Tibial nerve (tissue), 4 donors: ENCODE measurements around the gene LINC00237. TPM values are rescaled to one million over a fixed set of nuclear protein-coding genes. Genes with fewer than 3 reads are reported as not detected.

ENCODE experiments used
- DNase-seq, 2 donors: peaks; one replicate each; pipeline ENCODE4 v3.0.0-alpha.2; 2019; ENCODE audit warnings: low spot score in 2 of 2
- H3K27ac ChIP-seq, 4 donors: fragments of 200-600 bp; sonication (generic) in 3 of 4; one replicate each; pipeline ENCODE4 v1.5.1; 2017 to 2019; ENCODE audit warnings: mild to moderate bottlenecking in 1 of 4
- H3K27me3 ChIP-seq, 2 donors: fragments of 200-600 bp; sonication (generic) in 1 of 2; one replicate each; pipeline versions ENCODE4 v1.5.1 to v1.6.0; 2017 to 2019
- H3K36me3 ChIP-seq, 3 donors: fragments of 200-600 bp; sonication (generic); one replicate each; pipeline ENCODE4 v1.5.1; 2018 to 2019
- H3K4me1 ChIP-seq, 4 donors: fragments of 200-600 bp; sonication (generic) in 3 of 4; one replicate each; pipeline ENCODE4 v1.5.1; 2017 to 2019
- H3K4me3 ChIP-seq, 4 donors: fragments of 200-600 bp; sonication (generic) in 3 of 4; one replicate each; pipeline ENCODE4 v1.5.1; 2017 to 2019; ENCODE audit warnings: mild to moderate bottlenecking in 1 of 4, moderate library complexity in 1 of 4
- H3K9me3 ChIP-seq, 4 donors: fragments of 200-600 bp; sonication (generic) in 3 of 4; one replicate each; pipeline ENCODE4 v1.5.1; 2017 to 2019
- EP300 ChIP-seq, 2 donors: sonication (generic); formaldehyde crosslinking; IDR thresholded peaks; one replicate each; pipeline ENCODE4 v1.6.1; 2017; ENCODE audit warnings: antibody characterized with exemption in 2 of 2, mild to moderate bottlenecking in 1 of 2
- POLR2A ChIP-seq, 2 donors: fragments of 450-650 bp; IDR thresholded peaks; one replicate each; pipeline ENCODE4 v1.6.1; 2017; ENCODE audit warnings: antibody characterized with exemption in 2 of 2, mild to moderate bottlenecking in 2 of 2, moderate library complexity in 2 of 2
- WGBS, 2 donors: methylation state at CpG; one replicate each; pipeline ENCODE4 v1.1.5; 2018; 5-methylcytosine and 5-hydroxymethylcytosine counted together
- total RNA-seq, 4 donors: library from RNA; depleted of rRNA; stranded (reverse); fragments of >200 nt; gene quantifications; one replicate each; pipeline ENCODE4 v1.1.0, GENCODE V29; 2016
- TF ChIP-seq, protein P1 (sequence below), 5 experiments: fragments of 200-600 bp in 3 of 5; fragments of 450-650 bp in 2 of 5; sonication (generic) in 3 of 5; IDR thresholded peaks; one replicate each; pipeline ENCODE4 v1.5.1; 2016 to 2019; ENCODE audit warnings: antibody characterized with exemption in 5 of 5, mild to moderate bottlenecking in 3 of 5, moderate library complexity in 2 of 5

Gene LINC00237
- not detected for total RNA-seq

DNA sequence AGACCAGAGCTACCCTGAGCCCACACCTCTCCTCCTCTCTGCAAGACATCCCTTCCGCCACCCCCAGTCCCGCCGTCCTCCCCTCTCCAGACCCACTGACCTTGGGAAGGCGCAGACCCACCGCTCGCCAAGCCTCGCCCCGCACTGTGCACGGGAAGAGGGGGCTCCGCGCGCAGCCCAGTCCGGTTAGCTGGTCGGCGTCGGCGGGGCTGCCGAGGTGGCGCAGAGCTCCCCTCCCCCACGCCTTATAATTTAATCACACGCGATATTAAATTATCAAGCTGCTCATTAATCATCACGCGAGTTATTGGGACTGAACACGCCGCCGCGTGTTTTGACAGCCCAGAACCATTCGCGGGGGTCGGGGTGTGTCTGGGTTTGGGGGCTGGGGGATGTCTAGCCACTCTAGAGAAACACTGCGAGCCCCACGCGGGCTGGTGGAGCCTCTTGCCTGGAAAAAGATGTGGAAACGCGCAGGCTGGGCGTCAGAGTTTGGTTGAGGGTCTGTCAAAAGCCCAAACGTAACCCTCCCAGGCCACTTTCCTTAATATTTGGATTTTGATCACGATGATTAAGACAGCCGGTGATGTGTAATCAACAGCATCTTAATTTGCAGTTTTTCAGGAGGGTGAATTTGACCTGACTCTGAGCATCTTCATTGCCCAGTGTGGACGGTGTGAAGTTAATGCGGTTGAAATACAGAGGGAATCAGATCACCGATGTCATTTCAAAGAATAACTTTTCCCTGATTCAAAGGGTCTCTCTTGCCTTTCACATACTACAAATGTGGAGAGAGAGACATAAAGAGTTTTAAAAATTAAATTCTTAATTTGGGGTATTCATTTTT lies at the start of gene LINC00237:
Gene LINC00237, minus strand, starts transcription at position 188 of the 847 bp plus-strand sequence.
- Histone ChIP-seq H3K27me3 (peaks cover 5 to 92% of the 10 kb centered on the region in 2 donors), H3K4me1 (peaks cover 0 to 41% (median 22%) of the 10 kb centered on the region in 4 donors), H3K4me3 (peak within 1 kb of the TSS in 1 of 4 donors; percentile 20), H3K27ac (no peak within 1 kb of the TSS), H3K36me3 (no peaks in the 10 kb centered on the region), H3K9me3 (no peaks in the 10 kb centered on the region)
- TF ChIP-seq, protein P1, sequence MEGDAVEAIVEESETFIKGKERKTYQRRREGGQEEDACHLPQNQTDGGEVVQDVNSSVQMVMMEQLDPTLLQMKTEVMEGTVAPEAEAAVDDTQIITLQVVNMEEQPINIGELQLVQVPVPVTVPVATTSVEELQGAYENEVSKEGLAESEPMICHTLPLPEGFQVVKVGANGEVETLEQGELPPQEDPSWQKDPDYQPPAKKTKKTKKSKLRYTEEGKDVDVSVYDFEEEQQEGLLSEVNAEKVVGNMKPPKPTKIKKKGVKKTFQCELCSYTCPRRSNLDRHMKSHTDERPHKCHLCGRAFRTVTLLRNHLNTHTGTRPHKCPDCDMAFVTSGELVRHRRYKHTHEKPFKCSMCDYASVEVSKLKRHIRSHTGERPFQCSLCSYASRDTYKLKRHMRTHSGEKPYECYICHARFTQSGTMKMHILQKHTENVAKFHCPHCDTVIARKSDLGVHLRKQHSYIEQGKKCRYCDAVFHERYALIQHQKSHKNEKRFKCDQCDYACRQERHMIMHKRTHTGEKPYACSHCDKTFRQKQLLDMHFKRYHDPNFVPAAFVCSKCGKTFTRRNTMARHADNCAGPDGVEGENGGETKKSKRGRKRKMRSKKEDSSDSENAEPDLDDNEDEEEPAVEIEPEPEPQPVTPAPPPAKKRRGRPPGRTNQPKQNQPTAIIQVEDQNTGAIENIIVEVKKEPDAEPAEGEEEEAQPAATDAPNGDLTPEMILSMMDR (IDR thresholded peaks at IDR 0.05), result no peak
- TF ChIP-seq POLR2A (IDR thresholded peaks at IDR 0.05), result no peak
- no peak for TF ChIP-seq EP300 (IDR thresholded peaks at IDR 0.05)
- 7 to 8% methylated on average over 40 to 43 of the region's 43 CpGs for WGBS, 2 donors
- no peak for DNase-seq

DNA sequence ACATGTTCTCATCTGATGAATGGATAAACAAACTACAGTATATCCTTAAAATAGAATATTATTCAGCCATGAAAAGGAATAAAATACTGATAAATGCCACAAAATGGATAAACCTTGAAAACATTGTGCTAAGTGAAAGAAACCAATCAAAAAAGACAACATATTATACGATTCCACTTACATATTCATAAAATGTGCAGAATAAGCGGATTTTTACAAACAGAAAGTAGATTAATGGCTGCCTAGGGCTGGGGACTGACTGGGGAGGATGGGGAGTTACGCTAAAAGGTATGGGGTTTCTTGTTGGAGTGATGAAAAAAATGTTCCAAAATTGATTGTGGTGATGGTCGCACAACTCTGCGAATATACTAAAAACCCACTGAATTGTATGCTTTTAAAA lies 49.1 kb upstream of the LINC00237 start:
- no peaks in the 10 kb centered on the region for H3K4me1 ChIP-seq
- 97 to 98% methylated on average over 5 of the region's 5 CpGs for WGBS, 2 donors
- no peaks in the 10 kb centered on the region for H3K9me3 ChIP-seq
- no peaks in the 10 kb centered on the region for H3K27me3 ChIP-seq
- no peak for DNase-seq
- H3K36me3 ChIP-seq, result peaks cover 0 to 13% (median 0%) of the 10 kb centered on the region in 3 donors
- H3K4me3 ChIP-seq, result no peak overlapping the region
- H3K27ac ChIP-seq, result no peak overlapping the region
- no peak for TF ChIP-seq POLR2A (IDR thresholded peaks at IDR 0.05)
- TF ChIP-seq, protein P1 (IDR thresholded peaks at IDR 0.05), result no peak
- no peak for TF ChIP-seq EP300 (IDR thresholded peaks at IDR 0.05)

- H3K4me3 ChIP-seq, result no peak overlapping the region
- H3K36me3 ChIP-seq, result peaks cover 0 to 14% (median 0%) of the 10 kb centered on the region in 3 donors
- H3K27me3 ChIP-seq, result no peaks in the 10 kb centered on the region
- WGBS, 2 donors, result 32 to 72% methylated on average over 2 of the region's 2 CpGs
- no peak for DNase-seq
- no peak overlapping the region for H3K27ac ChIP-seq
- no peaks in the 10 kb centered on the region for H3K9me3 ChIP-seq
- no peaks in the 10 kb centered on the region for H3K4me1 ChIP-seq
- TF ChIP-seq, protein P1 (IDR thresholded peaks at IDR 0.05), result no peak
- TF ChIP-seq POLR2A (IDR thresholded peaks at IDR 0.05), result no peak
- TF ChIP-seq EP300 (IDR thresholded peaks at IDR 0.05), result no peak
Measured at GRCh38 chr20:21154692-21155091, 48.5 kb upstream of the LINC00237 start.

DNA sequence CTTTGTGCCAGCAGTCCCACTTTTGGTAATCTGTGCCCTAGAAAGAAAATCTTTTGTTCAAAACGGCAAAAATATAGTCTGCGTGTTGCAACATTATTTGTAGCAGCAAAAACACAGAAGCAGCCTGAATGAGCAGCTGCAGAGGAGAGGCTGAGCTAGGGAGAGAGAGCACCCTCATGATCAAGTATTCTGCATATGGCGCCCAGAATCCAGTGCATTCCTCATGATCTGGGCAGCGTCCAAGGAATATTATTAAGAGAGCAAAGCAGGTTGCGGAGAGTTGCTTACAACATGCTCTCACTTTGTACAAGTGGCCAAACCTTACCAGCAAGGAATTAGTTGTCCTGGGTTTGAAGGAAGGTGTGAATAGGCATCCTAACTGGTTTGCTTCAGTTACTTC lies 45.6 kb upstream of the LINC00237 start:
- peaks cover 0 to 38% (median 7%) of the 10 kb centered on the region in 3 donors for H3K36me3 ChIP-seq
- no peak for DNase-seq
- WGBS, 2 donors, result 73 to 81% methylated on average over 5 of the region's 5 CpGs
- no peaks in the 10 kb centered on the region for H3K4me1 ChIP-seq
- no peaks in the 10 kb centered on the region for H3K27me3 ChIP-seq
- TF ChIP-seq POLR2A (IDR thresholded peaks at IDR 0.05), result no peak
- TF ChIP-seq, protein P1 (IDR thresholded peaks at IDR 0.05), result no peak
- no peak for TF ChIP-seq EP300 (IDR thresholded peaks at IDR 0.05)
- no peak overlapping the region for H3K27ac ChIP-seq
- no peak overlapping the region for H3K4me3 ChIP-seq
- H3K9me3 ChIP-seq, result no peaks in the 10 kb centered on the region

DNA sequence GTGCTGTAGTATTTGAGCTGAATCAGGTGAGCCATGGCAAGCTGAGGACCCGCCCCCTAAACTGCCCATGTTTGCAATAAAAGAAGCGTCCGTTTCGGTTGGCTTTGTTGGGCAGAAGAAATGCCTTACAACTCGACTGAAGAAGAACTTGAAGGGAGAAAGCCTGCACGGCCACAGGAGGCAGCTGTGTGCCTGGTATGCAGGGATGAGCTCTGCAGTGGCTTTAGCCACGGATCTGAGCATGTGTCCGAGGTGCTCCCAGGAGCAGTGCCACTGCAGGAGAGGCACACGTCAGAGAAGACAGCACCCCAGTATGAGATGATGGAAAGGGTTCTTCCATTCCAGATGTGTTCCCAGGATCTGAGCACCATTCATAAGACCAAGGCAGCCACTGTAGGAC lies 43.2 kb upstream of the LINC00237 start:
- no peak overlapping the region for H3K27ac ChIP-seq

More for the DNA sequence above, 43.2 kb upstream of the LINC00237 start:
- DNase-seq, result no peak
- H3K4me1 ChIP-seq, result no peaks in the 10 kb centered on the region
- no peak for TF ChIP-seq EP300 (IDR thresholded peaks at IDR 0.05)
- TF ChIP-seq, protein P1 (IDR thresholded peaks at IDR 0.05), result no peak
- H3K9me3 ChIP-seq, result no peaks in the 10 kb centered on the region
- H3K27me3 ChIP-seq, result no peaks in the 10 kb centered on the region
- WGBS, 2 donors, result 82 to 86% methylated on average over 9 of the region's 9 CpGs
- H3K4me3 ChIP-seq, result no peak overlapping the region
- H3K36me3 ChIP-seq, result peaks cover 0 to 42% (median 7%) of the 10 kb centered on the region in 3 donors
